GM21717 (cell line): ENCODE measurements around the gene ARL6IP5.

Source experiments
- ATAC-seq: cut with Tn5 transposase; IDR thresholded peaks from one replicate; pipeline ENCODE4 v1.9.1; 2021; ENCODE audit warnings: mild to moderate bottlenecking, moderate library complexity; ENCODE audit not compliant: unreplicated experiment

Gene ARL6IP5

DNA sequence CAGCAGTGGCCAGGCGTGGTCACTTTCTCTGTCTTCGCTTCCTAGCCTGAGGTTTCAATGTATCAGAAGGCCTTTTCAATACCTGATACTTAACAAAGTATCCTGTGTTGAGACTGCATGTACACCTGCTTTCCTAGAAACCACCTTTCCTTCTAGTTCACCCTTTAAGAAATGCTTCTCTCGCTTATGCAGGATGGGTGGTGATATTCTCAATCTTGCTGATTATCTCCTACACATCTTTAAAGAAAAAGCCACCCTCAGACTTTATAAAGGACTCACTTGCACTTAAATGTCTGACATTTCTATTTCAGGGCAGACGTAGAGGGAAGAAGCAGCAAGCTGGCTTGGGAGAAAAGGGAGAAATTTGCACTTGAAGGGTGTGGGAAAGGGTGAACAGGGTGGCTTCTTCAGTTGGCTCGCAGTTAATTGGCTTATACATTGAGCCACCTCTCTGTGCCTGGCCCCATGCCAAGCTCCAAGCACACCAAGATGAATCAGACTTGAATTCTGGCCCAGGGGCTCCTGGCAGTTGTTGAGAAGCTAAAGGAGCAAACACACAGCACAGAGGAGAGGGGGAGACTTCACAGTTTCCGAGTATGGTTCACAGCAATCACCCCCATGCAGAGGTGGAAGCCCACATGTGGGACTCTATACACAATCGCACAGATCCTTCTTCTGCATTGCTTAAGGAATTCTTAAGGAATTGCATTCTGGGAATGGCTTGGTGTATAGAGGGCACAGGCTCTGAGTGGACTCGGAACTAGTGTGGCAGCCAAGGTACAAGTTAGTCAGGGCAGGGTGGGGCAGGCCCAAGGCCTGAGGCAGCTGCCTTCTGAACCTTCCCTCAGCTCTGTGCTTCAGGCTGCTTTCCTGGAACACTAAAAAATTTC is 1.3 kb downstream of the ARL6IP5 start:
- ATAC-seq, result no peak

DNA sequence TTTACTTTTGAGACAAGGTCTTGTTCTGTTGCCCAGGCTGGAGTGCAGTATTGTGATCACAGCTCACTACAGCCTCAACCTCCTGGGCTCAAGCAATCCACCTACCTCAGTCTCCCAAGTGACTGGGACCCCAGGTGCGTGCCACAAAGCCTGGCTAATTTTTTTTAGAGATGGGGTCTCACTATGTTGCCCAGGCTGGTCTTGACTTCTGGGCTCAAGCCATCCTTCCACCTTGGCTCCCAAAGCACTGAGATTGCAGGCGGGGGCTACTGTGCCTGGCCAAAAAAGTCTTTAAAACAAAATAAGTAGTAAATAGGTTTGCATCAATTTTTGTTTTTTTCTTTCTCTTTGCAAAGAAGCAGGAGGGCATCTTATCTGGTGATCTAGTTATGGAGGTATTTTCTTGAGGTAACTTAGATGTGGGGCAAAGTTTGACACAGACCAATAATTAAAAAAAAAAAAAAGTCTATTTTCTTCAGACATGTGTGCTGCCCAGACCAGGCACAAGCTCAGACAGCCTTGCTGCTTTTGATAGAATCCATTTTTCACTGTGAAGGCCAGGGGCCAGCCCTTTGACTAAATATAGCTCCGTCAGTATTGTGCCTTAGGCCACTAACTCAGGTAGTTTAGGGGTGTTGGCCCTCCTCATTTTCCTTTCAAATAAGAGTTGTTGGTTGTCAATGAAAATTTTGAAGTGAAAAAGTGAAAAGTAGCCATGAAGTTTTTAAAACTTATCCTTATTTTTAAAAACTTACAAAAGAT is 2.5 kb downstream of the ARL6IP5 start:
- ATAC-seq, result no peak

DNA sequence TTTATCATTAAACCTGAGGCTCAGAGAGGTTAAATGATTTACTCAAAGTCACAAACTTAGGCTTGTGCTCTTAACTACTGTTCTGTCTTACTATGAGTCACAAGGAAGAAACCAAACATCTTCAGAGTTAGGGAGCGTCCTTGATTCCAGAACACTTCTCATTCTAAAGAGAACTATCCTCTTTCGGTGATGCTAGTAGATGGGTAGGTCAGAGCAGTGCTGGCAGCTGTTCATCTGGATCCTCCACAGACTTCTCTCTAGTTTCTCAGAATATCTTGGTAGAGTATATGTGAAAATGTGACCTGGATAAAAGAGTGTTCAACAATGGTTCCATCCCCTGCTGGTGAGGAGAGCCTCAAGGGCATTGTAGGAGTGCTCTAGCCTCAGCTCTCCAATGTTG is 3.3 kb downstream of the ARL6IP5 start:
- peak; percentile 21 for ATAC-seq

DNA sequence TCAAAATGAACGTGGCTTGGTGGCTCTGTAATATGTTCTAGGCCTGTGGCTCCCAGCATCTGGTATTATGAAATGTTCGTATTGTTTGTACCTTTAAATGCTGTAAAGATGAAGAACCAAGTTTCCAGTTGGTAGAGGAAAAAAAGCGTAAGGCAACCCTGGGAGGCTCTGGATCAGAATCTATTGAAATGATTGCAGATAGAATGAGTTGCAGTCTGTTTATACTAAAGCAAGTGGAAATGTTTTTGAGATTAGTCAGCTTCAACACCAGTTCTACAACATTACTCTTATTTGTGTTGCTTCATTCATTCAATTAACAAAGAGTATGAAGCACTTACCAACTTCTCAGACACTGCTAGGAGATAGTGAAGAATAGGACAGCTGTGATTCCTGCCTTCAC is 5.3 kb downstream of the ARL6IP5 start:
- ATAC-seq, result no peak

DNA sequence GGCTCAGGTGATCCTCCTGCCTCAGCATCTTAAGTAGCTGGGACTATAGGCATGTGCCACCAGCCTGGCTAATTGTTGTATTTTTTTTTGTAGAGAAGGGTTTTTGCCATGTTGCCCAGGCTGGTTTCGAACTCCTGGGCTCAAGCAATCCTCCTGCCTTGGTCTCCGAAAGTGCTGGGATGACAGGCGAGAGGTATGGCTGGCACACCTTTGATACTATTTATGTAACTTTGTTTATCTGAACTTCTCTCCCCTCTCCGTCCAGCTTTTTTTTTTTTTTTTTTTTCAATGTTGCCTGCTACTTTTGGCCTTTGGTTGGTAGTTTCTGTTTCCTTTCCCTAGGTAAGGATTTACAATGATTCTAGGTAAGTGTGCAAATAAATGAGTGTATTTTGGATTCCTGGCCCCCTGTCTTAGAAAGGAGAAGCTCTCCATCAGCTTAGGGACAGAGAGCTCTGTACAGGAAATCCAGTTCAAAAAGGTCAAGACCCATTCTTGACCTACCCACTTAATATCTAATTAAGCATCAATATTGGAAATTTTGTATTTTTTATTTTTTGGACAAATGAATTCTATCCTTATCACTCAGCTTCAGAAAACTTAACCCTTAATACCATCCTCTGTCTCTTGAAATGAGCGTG is 6.8 kb downstream of the ARL6IP5 start:
- ATAC-seq, result no peak

DNA sequence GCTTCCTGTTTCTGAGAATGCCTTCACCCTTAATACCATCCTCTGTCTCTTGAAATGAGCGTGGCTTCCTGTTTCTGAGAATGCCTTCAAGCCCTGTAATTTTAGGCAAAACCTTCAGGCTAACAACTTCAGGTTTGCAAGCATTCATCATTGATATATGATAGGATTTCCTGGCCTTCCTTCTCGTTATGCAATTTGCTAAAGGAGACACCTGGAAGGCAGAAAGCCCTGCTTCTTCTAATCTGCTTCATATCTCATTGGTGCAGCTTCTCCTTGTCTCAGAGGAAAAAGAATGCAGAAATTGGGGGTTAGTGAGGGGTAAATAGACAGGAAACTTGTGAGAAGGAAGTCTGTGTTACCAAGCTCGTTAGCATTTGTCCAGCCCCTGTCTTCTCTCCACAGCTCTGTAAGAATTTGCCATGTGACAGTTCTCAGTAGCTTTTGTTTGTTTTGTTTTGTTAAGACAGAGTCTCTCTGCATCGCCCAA is 7.3 kb downstream of the ARL6IP5 start:
- ATAC-seq, result peak; percentile 70

DNA sequence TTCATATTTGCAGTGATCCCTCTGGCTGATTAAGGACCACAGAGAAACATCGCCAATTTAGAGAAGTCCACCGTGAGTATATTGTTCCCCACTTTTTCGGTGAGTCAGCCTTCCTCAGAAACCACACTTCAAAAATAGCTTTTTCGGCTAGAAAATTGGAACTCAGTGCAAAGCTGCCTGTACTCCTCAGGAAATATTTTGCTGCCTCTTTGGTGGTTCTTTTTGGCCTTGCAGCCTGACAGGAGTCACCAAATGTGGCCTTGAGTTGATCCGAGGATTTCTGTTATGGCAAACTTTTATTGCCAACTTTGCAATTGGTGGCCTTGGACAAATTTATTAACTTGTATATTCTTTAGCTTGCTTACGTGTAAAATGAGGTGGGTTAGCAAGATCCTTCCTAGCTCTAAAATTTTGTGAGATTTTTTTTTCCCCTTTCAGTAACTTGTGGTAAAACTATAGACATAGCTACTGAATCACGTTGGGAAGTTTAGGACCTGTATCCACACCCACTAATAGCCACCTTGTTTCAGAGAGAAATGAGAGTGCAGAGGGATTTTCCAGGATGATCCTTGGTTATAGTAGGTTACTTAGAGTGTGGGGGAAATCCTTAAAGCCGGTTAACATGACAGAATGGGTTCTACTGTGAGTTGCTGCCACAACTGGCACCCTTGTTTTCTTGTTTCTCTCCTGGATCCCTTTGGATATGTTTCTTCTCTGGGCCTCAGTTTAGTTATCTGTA is 9.9 kb downstream of the ARL6IP5 start:
- ATAC-seq, result no peak

DNA sequence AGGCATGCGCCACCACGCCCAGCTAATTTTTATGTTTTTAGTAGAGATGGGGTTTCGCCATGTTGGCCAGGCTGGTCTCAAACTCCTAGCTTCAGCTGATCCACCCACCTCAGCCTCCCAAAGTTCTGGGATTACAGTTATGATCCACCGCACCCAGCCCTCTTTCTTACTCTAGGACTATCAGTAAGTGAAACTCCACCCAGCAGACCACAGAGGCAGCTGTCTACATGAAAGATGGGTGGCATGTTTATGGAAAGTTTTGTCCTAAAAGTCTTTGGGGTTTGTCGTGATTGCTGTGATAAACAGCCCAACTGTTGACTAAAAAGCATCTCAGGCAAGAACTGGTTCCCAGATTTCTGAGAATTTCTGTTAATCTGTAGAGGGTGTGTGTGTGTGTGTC is 10.9 kb downstream of the ARL6IP5 start:
- no peak for ATAC-seq

DNA sequence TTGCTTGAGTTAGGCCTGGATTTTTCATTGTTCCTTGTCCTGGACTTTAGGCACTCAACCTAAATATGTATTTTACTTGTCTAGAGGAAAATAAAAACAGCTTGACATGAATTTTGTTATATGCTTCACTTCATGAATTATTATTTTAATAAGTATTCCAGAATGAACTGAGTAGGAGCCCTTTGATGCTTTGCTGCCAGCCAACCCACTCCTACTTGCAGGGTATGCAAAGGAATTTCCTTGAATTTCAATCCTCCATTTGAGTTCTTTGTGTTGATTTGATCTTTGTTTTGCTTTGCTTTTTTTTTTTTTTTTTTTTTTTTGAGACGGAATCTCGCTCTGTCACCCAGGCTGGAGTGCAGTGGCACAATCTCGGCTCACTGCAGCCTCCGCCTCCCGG is 11.6 kb downstream of the ARL6IP5 start:
- no peak for ATAC-seq

DNA sequence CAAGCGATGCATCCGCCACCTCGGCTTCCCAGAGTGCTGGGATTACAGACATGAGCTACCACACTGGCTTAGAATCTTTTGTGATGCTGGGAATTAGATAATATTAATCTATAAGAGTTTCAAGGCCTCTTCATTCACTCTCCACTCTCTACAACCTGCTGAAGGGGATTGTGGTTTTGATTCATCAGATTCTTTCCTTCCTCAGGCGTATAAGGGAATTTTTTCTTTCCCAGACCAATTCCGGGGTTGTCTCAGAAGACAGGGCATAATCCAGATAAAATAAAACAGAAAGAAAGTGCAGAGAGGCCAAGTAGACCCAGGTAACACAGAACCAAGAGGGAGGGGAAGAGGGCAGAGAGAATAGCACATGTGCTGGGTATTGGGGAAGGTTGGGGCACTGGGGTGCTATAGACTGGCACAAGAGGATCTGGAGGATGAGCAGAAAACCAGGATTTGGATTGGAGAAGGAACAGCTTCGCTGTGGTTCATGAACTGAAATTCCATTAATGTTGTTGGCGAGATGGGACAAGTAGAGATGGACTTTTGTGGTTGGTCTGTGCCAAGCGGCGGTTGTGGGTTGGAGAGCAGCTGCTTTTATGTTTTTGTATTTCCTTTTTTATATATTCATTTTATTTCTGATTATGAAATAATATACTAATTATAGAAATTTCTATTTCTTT is 12.8 kb downstream of the ARL6IP5 start:
- no peak for ATAC-seq

DNA sequence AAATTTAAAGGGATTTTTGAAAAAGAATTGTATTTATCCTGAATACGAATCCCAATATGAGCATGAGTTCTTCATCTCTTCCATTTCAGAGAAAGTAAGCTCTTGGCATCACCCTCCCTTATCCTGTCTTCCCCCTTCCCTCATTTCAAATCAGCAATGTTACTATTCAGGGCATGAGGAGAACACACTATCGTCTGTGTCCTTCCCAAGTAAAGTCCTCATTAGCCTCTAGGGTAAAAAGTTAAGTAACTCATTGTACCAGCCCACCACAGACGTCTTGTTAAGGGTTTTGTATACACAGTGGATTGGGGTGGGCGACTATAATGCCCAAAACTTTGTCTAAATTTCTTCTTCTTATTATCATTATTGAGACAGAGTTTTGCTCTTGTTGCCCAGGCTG is 14.8 kb downstream of the ARL6IP5 start:
- no peak for ATAC-seq

DNA sequence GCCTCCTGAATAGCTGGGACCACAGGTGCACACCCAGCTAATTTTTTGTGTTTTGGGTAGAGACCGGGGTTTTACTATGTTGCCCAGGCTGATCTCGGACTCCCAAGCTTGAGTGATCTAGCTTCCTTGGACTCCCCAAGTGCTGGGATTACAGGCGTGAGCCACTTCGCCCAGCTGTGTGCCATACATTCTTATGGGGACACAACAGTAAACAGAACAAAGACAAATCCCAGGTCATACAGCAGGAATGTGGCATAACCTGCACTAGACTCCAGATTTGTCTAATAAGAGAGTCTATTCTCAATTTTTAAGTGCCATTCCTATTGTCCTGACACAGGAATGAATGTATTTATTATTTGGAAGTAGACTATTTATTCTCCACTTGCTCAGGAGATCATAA is 17.6 kb downstream of the ARL6IP5 start:
- ATAC-seq, result no peak

DNA sequence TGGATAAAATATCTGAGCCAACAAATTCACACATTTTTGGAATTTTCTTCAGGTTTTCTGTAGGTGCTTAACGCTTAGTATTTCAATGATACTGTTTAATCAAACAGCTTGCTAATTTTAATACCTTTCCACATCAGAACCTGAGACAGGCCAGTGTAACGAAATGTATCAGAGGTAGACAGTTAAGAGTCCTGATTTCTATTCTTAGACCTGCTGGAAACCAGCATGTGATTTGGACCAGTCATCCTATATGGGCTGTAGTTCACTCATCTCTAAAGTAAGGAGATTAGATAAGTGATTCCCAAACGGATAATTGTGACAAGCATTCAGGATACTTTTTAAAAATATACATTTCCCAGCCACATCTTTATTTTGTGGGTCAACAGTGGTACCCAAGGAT is 18.4 kb downstream of the ARL6IP5 start:
- ATAC-seq, result no peak

DNA sequence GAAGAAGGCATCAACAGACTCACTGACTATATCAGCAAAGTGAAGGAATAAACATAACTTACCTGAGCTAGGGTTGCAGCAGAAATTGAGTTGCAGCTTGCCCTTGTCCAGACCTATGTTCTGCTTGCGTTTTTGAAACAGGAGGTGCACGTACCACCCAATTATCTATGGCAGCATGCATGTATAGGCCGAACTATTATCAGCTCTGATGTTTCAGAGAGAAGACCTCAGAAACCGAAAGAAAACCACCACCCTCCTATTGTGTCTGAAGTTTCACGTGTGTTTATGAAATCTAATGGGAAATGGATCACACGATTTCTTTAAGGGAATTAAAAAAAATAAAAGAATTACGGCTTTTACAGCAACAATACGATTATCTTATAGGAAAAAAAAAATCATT is 19.8 kb downstream of the ARL6IP5 start:
- no peak for ATAC-seq

DNA sequence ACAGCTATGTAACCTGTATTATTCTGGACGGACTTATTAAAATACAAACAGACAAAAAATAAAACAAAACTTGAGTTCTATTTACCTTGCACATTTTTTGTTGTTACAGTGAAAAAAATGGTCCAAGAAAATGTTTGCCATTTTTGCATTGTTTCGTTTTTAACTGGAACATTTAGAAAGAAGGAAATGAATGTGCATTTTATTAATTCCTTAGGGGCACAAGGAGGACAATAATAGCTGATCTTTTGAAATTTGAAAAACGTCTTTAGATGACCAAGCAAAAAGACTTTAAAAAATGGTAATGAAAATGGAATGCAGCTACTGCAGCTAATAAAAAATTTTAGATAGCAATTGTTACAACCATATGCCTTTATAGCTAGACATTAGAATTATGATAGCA is 20.6 kb downstream of the ARL6IP5 start:
- ATAC-seq, result no peak

DNA sequence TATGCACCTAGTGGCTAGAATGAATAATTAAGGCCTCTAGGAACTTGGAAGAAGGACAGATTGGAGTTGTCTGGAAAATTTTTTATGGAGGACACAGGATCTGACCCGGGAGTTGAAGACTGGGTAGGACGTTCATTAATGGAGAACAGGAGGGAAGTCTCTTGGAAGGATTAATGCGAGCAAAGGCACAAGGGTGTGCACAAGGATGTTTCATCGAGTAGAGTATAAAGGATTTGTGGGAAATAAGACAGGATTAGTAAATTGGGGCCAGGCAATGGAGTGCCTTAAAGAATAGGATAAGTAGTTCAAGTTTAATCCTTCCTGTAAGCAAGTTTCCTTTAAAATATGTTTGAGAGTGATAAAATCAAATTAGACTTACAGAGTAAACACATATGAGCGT is 23.1 kb downstream of the ARL6IP5 start:
- ATAC-seq, result no peak

DNA sequence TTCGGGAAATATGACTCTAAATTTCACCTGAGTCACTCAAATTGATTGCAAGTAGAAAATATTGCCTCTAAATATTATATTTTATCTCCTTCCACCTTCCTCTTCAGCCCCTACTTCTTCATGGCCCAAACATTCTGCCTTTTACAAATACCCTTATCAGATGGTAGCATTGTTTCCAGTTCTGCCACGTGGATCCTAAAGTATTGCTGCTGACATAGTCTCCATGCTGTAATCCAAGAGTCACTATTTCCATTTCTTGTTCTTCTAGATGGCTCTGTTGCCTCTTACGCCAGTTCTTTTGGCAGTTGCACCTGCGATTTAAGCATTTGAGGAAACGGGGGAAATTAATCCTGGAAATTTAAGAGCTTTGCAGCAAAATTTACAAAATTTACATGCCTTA is 24.1 kb downstream of the ARL6IP5 start:
- ATAC-seq, result no peak

DNA sequence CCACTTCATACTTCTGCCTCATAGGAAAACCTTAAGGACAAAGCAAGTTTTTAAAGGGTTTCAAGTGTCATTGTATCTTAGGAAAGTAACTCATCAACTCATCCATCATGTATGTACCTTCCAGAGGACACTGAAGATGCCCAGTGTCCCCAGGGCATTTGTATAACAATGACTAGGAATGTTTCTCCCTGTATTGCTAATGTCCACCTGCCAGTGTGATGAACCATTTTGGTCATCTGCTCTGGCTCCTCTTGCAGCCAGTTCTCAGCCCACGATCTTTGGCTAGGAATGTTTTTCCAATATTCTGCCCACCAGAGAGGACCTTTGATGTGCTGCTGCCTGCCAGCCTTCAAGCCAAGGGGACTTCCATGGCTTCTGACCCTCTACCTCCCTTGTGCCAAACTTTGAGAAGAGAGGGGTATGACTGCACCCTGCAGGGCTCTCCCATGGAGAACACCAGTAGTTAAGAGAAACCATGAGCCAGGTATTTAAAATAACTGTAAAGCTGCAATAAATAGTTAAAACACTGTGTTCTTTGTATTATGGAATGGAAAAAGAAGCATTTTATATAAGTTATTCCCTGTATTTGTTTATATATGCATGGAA is 26.3 kb downstream of the ARL6IP5 start:
- no peak for ATAC-seq

DNA sequence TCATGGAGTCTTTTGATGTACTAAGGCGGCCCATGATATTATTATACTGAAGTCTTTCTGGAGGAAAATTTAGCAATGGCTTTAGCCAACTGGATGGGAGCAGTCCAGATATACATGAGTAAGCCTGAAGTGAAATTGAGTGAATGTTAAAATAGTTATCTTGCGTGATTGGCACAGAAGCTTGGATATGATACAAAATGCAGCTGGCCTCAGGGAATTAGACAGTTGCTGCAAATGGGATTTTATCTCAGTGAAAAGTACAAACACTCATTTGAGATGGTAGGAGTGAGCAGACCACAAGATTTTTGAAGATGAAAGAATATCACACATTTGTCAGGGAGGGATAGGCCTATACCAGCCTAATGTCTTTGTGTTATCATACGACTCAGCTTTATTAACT is 28.8 kb downstream of the ARL6IP5 start:
- ATAC-seq, result no peak

DNA sequence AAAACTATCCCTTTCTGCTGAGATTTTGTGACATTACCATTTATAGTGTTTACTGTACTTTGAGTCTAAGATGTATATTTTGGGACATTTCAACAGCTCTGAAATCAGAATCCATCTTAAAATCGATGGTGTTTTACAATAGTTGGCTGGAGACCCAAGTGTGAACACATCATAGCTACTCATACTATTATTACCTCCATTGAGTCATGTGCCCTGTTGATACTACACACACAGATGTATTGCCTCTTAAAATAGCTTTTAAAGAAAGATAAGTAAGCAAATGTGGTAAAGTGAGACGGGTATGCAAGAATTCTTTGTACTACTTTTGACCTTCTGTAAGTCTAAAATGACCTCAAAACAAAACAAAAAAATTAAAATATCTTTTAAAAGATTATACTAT is 31.0 kb downstream of the ARL6IP5 start:
- ATAC-seq, result no peak
